Measurements from ENCODE around the gene DAGLA. TPM values are rescaled to one million over a fixed set of nuclear protein-coding genes. Genes with fewer than 3 reads are reported as not detected.
"Not testable (repeated sequence)": the region's sequence is repeated elsewhere in the genome, so short reads cannot be mapped to it uniquely, and the experiment has no call there.

Gene DAGLA
- total RNA-seq, 4 donors from 2014 or later, result 1.5 to 5.6 (median 3.4) TPM

DNA sequence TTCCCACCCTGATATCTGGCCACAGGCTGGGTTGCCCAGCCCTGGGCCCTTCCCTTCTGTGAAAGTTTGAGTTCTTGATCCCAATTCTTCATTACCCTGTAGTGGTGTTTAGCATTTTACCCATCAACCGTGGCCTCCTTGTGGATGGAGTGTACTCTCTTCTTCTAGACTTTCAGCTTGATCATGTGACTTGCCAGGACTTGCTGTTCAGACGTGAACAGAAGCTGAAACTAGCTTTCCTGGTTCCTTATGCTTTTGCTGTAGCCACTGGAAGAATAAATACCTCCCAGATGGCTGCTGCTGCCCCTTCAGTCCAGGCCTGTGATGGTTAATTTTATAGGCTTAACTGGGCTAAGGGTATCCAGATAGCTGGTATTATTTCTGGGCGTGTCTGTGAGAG lies 32.7 kb upstream of the DAGLA start:
- H3K4me3 ChIP-seq, result no peak overlapping the region
- 54 to 67% methylated on average over 2 of the region's 3 CpGs for WGBS, 2 donors (ENCODE audit: low coverage in 1 of 2)
- no peak for TF ChIP-seq EP300 (IDR thresholded peaks at IDR 0.05)
- TF ChIP-seq POLR2A (IDR thresholded peaks at IDR 0.05), result no peak
- TF ChIP-seq, protein P1, sequence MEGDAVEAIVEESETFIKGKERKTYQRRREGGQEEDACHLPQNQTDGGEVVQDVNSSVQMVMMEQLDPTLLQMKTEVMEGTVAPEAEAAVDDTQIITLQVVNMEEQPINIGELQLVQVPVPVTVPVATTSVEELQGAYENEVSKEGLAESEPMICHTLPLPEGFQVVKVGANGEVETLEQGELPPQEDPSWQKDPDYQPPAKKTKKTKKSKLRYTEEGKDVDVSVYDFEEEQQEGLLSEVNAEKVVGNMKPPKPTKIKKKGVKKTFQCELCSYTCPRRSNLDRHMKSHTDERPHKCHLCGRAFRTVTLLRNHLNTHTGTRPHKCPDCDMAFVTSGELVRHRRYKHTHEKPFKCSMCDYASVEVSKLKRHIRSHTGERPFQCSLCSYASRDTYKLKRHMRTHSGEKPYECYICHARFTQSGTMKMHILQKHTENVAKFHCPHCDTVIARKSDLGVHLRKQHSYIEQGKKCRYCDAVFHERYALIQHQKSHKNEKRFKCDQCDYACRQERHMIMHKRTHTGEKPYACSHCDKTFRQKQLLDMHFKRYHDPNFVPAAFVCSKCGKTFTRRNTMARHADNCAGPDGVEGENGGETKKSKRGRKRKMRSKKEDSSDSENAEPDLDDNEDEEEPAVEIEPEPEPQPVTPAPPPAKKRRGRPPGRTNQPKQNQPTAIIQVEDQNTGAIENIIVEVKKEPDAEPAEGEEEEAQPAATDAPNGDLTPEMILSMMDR (IDR thresholded peaks at IDR 0.05), result no peak
- TF ChIP-seq POLR2AphosphoS5 (IDR thresholded peaks at IDR 0.05), result no peak
- H3K27ac ChIP-seq, result no peak overlapping the region
- no peak for ATAC-seq
- H3K27me3 ChIP-seq, result peaks cover 25% of the 10 kb centered on the region
- H3K4me1 ChIP-seq, result no peaks in the 10 kb centered on the region
- H3K9me3 ChIP-seq, result no peaks in the 10 kb centered on the region
- no peaks in the 10 kb centered on the region for H3K36me3 ChIP-seq

DNA sequence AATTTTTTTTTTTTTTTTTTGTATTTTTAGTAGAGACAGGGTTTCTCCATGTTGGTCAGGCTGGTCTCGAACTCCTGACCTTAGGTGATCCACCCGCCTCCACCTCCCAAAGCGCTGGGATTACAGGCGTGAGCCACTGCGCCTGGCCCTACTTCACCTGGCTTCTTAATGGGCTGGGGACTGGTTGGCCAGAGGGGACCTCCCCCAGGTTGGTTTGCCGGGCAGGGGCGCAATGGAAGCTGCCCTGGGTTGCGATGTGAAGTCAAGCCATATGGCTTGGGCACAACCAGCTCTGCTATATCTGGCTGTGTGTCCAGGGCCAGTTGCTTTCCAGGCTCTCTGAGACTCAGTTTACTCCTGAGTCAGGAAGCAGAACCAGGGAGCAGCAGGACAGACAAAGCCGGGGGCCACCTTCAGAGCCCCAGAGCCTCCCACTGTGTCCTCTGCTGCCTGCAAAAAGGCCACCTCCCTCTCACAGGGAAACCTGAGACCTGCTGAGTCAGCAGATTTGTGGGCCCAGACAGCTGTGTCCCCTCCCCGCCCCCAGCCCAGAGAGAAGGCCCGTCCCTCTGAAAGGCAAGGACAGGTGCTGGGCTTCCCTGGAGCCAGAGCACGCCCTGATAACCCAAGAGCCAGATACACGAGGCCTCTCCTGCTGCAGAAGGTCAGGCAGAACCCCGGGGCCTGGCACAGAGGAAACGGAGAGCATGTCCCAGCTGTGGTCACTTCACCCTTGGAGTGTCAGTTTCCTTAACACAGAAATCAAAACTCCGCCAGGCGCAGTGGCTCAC lies 29.2 kb upstream of the DAGLA start:
- Histone ChIP-seq H3K9me3 (no peaks in the 10 kb centered on the region), H3K36me3 (no peaks in the 10 kb centered on the region), H3K4me1 (no peaks in the 10 kb centered on the region), H3K4me3 (no peak overlapping the region), H3K27ac (no peak overlapping the region), H3K27me3 (peaks cover 46% of the 10 kb centered on the region)
- 80 to 100% methylated on average over 1 to 2 of the region's 17 CpGs for WGBS, 2 donors (ENCODE audit: low coverage in 1 of 2)
- ATAC-seq, result no peak
- TF ChIP-seq, protein P1 (IDR thresholded peaks at IDR 0.05), result no peak

DNA sequence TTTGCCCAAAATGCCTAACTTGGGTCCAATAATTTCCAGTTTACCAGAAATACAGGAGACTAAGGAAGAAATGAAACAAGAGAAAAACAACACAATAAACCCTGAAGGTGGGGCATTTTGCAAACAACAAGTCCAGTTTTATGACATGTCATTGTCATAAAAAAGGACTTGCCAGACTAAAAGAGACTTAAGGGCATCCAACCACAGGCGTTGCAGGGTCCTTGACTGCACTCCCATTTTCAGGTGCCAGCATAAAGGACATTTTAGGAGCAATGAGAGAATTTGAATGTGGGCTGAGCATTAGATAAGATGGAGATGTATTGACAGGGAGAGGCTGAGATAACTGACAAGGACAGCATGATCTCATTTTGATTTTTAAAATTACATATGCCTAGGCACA lies 28.1 kb upstream of the DAGLA start:
- no peaks in the 10 kb centered on the region for H3K9me3 ChIP-seq
- no peak overlapping the region for H3K4me3 ChIP-seq
- H3K4me1 ChIP-seq, result no peaks in the 10 kb centered on the region
- no peak overlapping the region for H3K27ac ChIP-seq
- peaks cover 46% of the 10 kb centered on the region for H3K27me3 ChIP-seq
- WGBS, 2 donors (ENCODE audit: low coverage in 1 of 2), result 67 to 86% methylated on average over 1 of the region's 1 CpG
- no peak for ATAC-seq
- TF ChIP-seq, protein P1 (IDR thresholded peaks at IDR 0.05), result no peak
- no peaks in the 10 kb centered on the region for H3K36me3 ChIP-seq

DNA sequence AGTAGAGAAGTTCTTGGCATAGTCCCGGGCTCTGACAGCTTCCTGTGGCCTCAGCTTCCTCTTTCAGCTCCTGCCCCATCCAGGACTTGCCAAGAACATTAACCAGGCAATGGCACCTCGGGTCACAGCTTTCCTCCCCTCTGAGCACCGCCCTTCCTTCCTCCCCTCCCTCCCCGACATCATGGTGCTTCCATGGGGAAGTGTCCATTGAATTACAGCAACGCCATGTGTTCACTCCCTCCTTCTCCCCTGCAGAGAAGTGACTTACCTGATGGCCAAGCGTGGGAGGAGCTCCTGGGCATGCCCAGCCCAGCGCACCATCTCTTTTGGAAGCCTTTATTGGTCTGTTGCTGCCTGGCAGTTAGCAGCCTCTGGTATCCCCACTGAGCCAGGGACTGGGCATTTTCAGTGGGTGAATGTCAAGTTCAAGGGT lies 25.8 kb upstream of the DAGLA start:
- Histone ChIP-seq H3K36me3 (no peaks in the 10 kb centered on the region), H3K27ac (no peak overlapping the region), H3K27me3 (peaks cover 46% of the 10 kb centered on the region), H3K9me3 (no peaks in the 10 kb centered on the region), H3K4me3 (no peak overlapping the region), H3K4me1 (no peaks in the 10 kb centered on the region)
- TF ChIP-seq POLR2AphosphoS5 (IDR thresholded peaks at IDR 0.05) (no peak), POLR2A (IDR thresholded peaks at IDR 0.05) (no peak), EP300 (IDR thresholded peaks at IDR 0.05) (no peak)
- TF ChIP-seq, protein P1 (IDR thresholded peaks at IDR 0.05), result no peak
- ATAC-seq, result peak; percentile 80
- WGBS, 2 donors (ENCODE audit: low coverage in 1 of 2), result 29 to 50% methylated on average over 1 to 3 of the region's 7 CpGs

DNA sequence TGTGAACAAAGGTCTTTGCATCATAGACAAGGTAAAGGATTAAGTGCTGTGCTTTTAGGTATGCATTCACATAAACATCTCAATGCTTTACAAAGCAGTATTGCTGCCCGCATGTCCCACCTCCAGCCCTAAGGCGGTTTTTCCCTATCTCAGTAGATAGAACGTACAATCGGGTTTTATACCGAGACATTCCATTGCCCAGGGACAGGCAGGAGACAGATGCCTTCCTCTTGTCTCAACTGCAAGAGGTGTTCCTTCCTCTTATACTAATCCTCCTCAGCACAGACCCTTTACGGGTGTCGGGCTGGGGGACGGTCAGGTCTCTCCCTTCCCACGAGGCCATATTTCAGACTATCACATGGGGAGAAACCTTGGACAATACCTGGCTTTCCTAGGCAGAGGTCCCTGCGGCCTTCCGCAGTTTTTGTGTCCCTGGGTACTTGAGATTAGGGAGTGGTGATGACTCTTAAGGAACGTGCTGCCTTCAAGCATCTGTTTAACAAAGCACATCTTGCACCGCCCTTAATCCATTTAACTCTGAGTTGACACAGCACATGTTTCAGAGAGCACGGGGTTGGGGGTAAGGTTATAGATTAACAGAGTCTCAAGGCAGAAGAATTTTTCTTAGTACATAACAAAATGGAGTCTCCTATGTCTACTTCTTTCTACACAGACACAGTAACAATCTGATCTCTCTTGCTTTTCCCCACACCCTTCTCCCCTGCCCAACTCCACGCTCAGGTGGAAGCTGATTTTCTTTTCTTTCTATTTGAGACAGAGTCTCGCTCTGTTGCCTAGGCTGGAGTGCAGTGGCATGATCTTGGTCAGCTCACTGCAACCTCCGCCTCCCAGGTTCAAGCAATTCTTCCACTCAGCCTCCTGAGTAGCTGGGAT lies 24.7 kb upstream of the DAGLA start:
- not testable (repeated sequence) for H3K36me3 ChIP-seq, H3K9me3 ChIP-seq, H3K4me1 ChIP-seq, H3K4me3 ChIP-seq, H3K27ac ChIP-seq, ATAC-seq
- WGBS, 2 donors (ENCODE audit: low coverage in 1 of 2), result 69 to 83% methylated on average over 4 to 5 of the region's 17 CpGs
- H3K27me3 ChIP-seq, result peaks cover 41% of the 10 kb centered on the region

Data from gastroesophageal sphincter (tissue), 4 donors.